ENCODE data around the gene TMEM212. TPM values are rescaled to one million over a fixed set of nuclear protein-coding genes. Genes with fewer than 3 reads are reported as not detected.

TMEM212 gene
- total RNA-seq, 1 experiment from 2014 or later = not detected

GRCh38 chr3:171827385-171827784, 15.8 kb upstream of the TMEM212 start:
- H4K5ac ChIP-seq (ENCODE audit: insufficient read length, low read depth, low read length) = no peak overlapping the region
- WGBS (ENCODE audit: extremely low coverage, insufficient read length, low lambda C conversion rate) = no CpG with 5 or more reads among the region's 3 CpGs
- no peak overlapping the region for H2BK20ac ChIP-seq (ENCODE audit: low read depth, low read length, poor library complexity, severe bottlenecking)
- Mint-ChIP-seq H3K9me3 (no peaks in the 10 kb centered on the region), H3K36me3 (ENCODE audit: insufficient read depth in 1 of 3, low read depth in 3 of 3) (no peaks in the 10 kb centered on the region), H3K4me3 (no peak overlapping the region), H3K27ac (no peak overlapping the region; a peak in 1 of 7 replicates), H3K4me1 (peaks cover 27% of the 10 kb centered on the region in 2 experiments), H3K27me3 (ENCODE audit: low read depth) (peaks cover 2% of the 10 kb centered on the region; the same call in 1 of the 2 replicates)
- peaks cover 12% of the 10 kb centered on the region; the same call in 1 of the 2 replicates for H3K4me1 ChIP-seq (ENCODE audit: insufficient read depth, low read length)
- H3K56ac ChIP-seq (ENCODE audit: insufficient read length, low read depth, low read length) = no peak overlapping the region
- no peaks in the 10 kb centered on the region for H3K23me2 ChIP-seq (ENCODE audit: insufficient read length, low read depth, low read length, poor library complexity, severe bottlenecking)
- no peak overlapping the region for H2BK5ac ChIP-seq (ENCODE audit: insufficient read length, low read length)
- no peaks in the 10 kb centered on the region for H3K27me3 ChIP-seq (ENCODE audit: insufficient read depth, low read length)
- TF ChIP-seq, protein P1, sequence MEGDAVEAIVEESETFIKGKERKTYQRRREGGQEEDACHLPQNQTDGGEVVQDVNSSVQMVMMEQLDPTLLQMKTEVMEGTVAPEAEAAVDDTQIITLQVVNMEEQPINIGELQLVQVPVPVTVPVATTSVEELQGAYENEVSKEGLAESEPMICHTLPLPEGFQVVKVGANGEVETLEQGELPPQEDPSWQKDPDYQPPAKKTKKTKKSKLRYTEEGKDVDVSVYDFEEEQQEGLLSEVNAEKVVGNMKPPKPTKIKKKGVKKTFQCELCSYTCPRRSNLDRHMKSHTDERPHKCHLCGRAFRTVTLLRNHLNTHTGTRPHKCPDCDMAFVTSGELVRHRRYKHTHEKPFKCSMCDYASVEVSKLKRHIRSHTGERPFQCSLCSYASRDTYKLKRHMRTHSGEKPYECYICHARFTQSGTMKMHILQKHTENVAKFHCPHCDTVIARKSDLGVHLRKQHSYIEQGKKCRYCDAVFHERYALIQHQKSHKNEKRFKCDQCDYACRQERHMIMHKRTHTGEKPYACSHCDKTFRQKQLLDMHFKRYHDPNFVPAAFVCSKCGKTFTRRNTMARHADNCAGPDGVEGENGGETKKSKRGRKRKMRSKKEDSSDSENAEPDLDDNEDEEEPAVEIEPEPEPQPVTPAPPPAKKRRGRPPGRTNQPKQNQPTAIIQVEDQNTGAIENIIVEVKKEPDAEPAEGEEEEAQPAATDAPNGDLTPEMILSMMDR (conservative IDR thresholded peaks at IDR 0.05) = no peak
- H4K91ac ChIP-seq (ENCODE audit: insufficient read length, low read depth, low read length) = no peak overlapping the region
- H3K9me3 ChIP-seq (ENCODE audit: control insufficient read depth, low read depth, low read length) = no peaks in the 10 kb centered on the region
- H3K9ac ChIP-seq (ENCODE audit: extremely low read depth, insufficient read length, low read length) = no peak overlapping the region
- H2AK5ac ChIP-seq (ENCODE audit: insufficient read length, low read length) = no peak overlapping the region
- H2BK12ac ChIP-seq (ENCODE audit: insufficient read length, low read depth, low read length) = no peak overlapping the region
- no peak for DNase-seq
- H3K4ac ChIP-seq (ENCODE audit: low read depth, low read length) = no peak overlapping the region
- H3K23ac ChIP-seq (ENCODE audit: insufficient read length, low read depth, low read length) = no peak overlapping the region
- H4K8ac ChIP-seq (replicated peaks; ENCODE audit: insufficient read length, low read depth, low read length) = no peak overlapping the region
- no peak overlapping the region for H3K27ac ChIP-seq (ENCODE audit: insufficient read length, low read depth, low read length)
- H2BK15ac ChIP-seq (ENCODE audit: low read depth, low read length) = no peak overlapping the region
- no peaks in the 10 kb centered on the region for H3K79me1 ChIP-seq (ENCODE audit: insufficient read depth, low read depth, low read length, poor library complexity, severe bottlenecking)
- no peak overlapping the region for H2AFZ ChIP-seq (ENCODE audit: low read length)
- no peak overlapping the region for H2BK120ac ChIP-seq (ENCODE audit: low read depth, low read length, poor library complexity, severe bottlenecking)
- H4K20me1 ChIP-seq (ENCODE audit: control insufficient read depth, insufficient read depth, insufficient read length) = no peaks in the 10 kb centered on the region
- H3K14ac ChIP-seq (ENCODE audit: insufficient read depth, low read length) = no peak overlapping the region
- no peak overlapping the region for H3K18ac ChIP-seq (ENCODE audit: insufficient read length, low read depth, low read length)
- no peak overlapping the region for H3T11ph ChIP-seq (ENCODE audit: low read length)
- no peaks in the 10 kb centered on the region for H3K79me2 ChIP-seq (ENCODE audit: insufficient read depth, low read length)
- H3K4me2 ChIP-seq (ENCODE audit: insufficient read depth, insufficient read length, low read length) = no peak overlapping the region

Data from H9 (cell line).